Body of pancreas (tissue), 4 donors: ENCODE measurements around the gene ANKS1A. TPM values are rescaled to one million over a fixed set of nuclear protein-coding genes. Genes with fewer than 3 reads are reported as not detected.

Source experiments
- ATAC-seq: fragments of 150-250 bp; one replicate; pipeline ENCODE4 v1.9.1; 2016
- DNase-seq, 4 donors: peaks; one replicate each; pipeline ENCODE4 v3.0.0-alpha.2; 2019
- H3K27ac ChIP-seq, 4 donors: fragments of 200-600 bp; sonication (generic); 1 replicate in 3 of 4; 2 replicates in 1 of 4; pipeline versions ENCODE4 v1.5.1 to v1.6.1; 2016 to 2019; ENCODE audit warnings: mild to moderate bottlenecking in 1 of 4, mixed read lengths in 1 of 4, moderate library complexity in 1 of 4
- H3K27me3 ChIP-seq, 2 donors: fragments of 200-600 bp; sonication (generic); one replicate each; pipeline ENCODE4 v1.6.0; 2016; ENCODE audit warnings: mild to moderate bottlenecking in 1 of 2
- H3K36me3 ChIP-seq, 2 donors: fragments of 200-600 bp; sonication (generic); replicated peaks in 1 of 2; 2 replicates each; pipeline ENCODE4 v1.5.1; 2016; ENCODE audit warnings: low read depth in 2 of 2; ENCODE audit not compliant: insufficient read depth in 1 of 2
- H3K4me1 ChIP-seq: fragments of 200-600 bp; sonication (generic); one replicate; pipeline ENCODE4 v1.6.0; 2016
- H3K4me3 ChIP-seq, 2 donors: fragments of 200-600 bp; sonication (generic); 1 replicate in 1 of 2; 2 replicates in 1 of 2; pipeline ENCODE4 v1.5.1; 2016 to 2019
- H3K9me3 ChIP-seq, 3 donors: fragments of 200-600 bp; sonication (generic); 1 replicate in 2 of 3; 2 replicates in 1 of 3; pipeline ENCODE4 v1.5.1; 2016
- POLR2A ChIP-seq, 3 donors: fragments of 450-650 bp; IDR thresholded peaks; one replicate each; pipeline ENCODE4 v1.6.1; 2016; ENCODE audit warnings: antibody characterized with exemption in 3 of 3, mild to moderate bottlenecking in 2 of 3
- WGBS, 2 donors: methylation state at CpG; one replicate each; pipeline ENCODE4 v1.1.5; 2017; 5-methylcytosine and 5-hydroxymethylcytosine counted together
- intact Hi-C: fragments of 100-400 bp; cut with DNase I; formaldehyde crosslinking; loops from one replicate; pipeline ENCODE4 v1.15.1; 2023
- total RNA-seq, 2 donors: library from RNA; depleted of rRNA; stranded (reverse); fragments of >200 nt; gene quantifications; one replicate each; pipeline ENCODE4 v1.1.0, GENCODE V29; 2016
- TF ChIP-seq, protein P1 (sequence below), 7 experiments: fragments of 450-650 bp in 4 of 7; fragments of 200-600 bp in 3 of 7; sonication (generic) in 3 of 7; IDR thresholded peaks; one replicate each; pipeline ENCODE4 v1.5.1; 2016 to 2019; ENCODE audit warnings: antibody characterized with exemption in 7 of 7

Gene ANKS1A
- total RNA-seq, 2 donors from 2014 or later = 14.3 to 17.1 TPM

DNA sequence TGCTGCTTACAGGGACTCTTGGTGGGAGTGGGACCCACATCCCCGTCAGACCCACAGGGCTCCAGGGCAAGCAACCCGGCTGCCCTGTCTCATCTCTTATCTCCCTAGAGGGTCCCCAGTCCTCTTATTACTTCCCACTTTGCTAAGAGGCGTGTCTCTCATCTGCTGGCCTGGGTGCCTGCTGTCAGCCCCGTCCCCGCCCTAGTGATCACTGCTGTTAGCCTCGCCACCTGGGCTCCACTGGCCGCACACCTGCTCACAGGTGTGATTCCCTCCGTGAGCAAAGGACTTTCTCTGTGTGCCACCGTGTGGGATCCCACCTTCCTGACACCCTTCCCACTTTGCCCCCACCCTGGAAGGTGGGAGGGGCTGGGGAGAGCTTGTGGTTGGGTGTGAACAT is 194.5 kb downstream of the ANKS1A start:
- Histone ChIP-seq H3K27ac (no peak overlapping the region), H3K4me3 (no peak overlapping the region), H3K9me3 (no peaks in the 10 kb centered on the region), H3K27me3 (no peaks in the 10 kb centered on the region), H3K4me1 (no peaks in the 10 kb centered on the region), H3K36me3 (peaks cover 5 to 18% of the 10 kb centered on the region in 2 donors)
- peak in 1 of 4 donors; percentile 1 for DNase-seq
- intact Hi-C loops = no loop called here
- WGBS, 2 donors = 87 to 89% methylated on average over 8 to 9 of the region's 9 CpGs
- no peak for ATAC-seq
- TF ChIP-seq, protein P1, sequence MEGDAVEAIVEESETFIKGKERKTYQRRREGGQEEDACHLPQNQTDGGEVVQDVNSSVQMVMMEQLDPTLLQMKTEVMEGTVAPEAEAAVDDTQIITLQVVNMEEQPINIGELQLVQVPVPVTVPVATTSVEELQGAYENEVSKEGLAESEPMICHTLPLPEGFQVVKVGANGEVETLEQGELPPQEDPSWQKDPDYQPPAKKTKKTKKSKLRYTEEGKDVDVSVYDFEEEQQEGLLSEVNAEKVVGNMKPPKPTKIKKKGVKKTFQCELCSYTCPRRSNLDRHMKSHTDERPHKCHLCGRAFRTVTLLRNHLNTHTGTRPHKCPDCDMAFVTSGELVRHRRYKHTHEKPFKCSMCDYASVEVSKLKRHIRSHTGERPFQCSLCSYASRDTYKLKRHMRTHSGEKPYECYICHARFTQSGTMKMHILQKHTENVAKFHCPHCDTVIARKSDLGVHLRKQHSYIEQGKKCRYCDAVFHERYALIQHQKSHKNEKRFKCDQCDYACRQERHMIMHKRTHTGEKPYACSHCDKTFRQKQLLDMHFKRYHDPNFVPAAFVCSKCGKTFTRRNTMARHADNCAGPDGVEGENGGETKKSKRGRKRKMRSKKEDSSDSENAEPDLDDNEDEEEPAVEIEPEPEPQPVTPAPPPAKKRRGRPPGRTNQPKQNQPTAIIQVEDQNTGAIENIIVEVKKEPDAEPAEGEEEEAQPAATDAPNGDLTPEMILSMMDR (IDR thresholded peaks at IDR 0.05) = no peak
- TF ChIP-seq POLR2A (IDR thresholded peaks at IDR 0.05) = no peak

DNA sequence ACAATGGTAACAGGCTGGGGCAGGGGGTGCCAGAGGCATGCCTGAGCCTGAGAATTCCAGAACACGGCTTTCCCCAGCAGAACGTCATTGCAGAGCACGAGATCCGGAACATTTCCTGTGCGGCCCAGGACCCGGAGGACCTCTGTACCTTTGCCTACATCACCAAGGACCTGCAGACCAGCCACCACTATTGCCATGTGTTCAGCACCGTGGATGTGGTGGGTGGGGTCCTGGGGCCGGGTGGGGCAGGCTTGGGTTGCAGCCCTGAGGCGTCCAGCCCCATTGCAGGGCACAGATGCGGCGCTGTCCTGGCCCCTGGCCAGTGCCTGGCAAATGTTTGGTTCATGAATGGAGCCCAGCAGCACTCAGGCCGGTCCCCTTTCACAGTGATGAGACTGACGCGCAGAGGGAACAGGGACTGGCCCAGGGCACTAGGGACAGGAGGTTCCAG is 195.0 kb downstream of the ANKS1A start:
- ATAC-seq (no peak), DNase-seq (no peak)
- 89 to 93% methylated on average over 9 to 14 of the region's 14 CpGs for WGBS, 2 donors
- intact Hi-C loops = no loop called here
- Histone ChIP-seq H3K4me3 (no peak overlapping the region), H3K36me3 (peaks cover 11 to 24% of the 10 kb centered on the region in 2 donors), H3K4me1 (no peaks in the 10 kb centered on the region), H3K9me3 (no peaks in the 10 kb centered on the region), H3K27me3 (no peaks in the 10 kb centered on the region), H3K27ac (no peak overlapping the region)
- no peak for TF ChIP-seq POLR2A (IDR thresholded peaks at IDR 0.05)
- TF ChIP-seq, protein P1 (IDR thresholded peaks at IDR 0.05) = no peak

DNA sequence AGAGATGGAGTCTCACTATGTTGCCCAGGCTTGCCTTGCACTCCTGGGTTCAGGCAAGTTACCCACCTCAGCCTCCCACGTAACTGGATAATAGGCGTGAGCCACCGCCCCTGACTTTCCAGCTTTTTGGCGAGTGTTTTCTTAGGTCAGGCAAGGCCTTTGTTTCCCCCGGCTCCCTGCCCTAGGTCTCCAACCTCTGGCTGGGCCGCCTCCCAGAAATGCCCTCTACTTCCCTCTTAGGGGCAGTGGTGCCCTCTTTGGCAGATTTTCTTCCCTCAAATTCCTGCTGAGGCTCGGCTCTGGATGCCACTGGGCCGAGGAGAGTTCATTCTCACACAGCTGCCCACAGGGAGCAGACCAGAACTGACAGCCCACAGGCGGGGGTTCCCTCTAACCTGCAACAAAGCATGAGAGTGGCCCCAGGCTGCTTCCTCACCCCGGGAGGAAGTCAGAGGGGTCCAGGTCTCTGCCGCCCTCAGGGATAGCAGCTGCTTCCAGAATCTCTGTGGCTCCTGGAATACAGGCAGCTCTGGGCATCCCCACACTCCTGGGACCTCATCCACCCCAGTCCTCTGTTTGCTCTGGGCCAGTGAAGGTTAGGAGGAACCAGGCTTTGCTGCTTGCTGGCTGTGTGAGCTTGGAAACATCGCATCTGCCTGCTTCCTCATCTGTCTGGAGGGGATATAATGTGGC is 195.6 kb downstream of the ANKS1A start:
- no peak for ATAC-seq
- Histone ChIP-seq H3K4me3 (no peak overlapping the region), H3K9me3 (no peaks in the 10 kb centered on the region), H3K4me1 (no peaks in the 10 kb centered on the region), H3K27ac (no peak overlapping the region), H3K36me3 (peaks cover 13 to 28% of the 10 kb centered on the region in 2 donors), H3K27me3 (no peaks in the 10 kb centered on the region)
- intact Hi-C loops = no loop called here
- TF ChIP-seq, protein P1 (IDR thresholded peaks at IDR 0.05) = no peak
- TF ChIP-seq POLR2A (IDR thresholded peaks at IDR 0.05) = no peak
- no peak for DNase-seq
- 82 to 93% methylated on average over 11 of the region's 12 CpGs for WGBS, 2 donors

- Histone ChIP-seq H3K36me3 (peaks cover 13 to 24% of the 10 kb centered on the region in 2 donors), H3K27me3 (no peaks in the 10 kb centered on the region), H3K27ac (no peak overlapping the region), H3K9me3 (no peaks in the 10 kb centered on the region), H3K4me3 (no peak overlapping the region), H3K4me1 (no peaks in the 10 kb centered on the region)
- intact Hi-C loops = no loop called here
- ATAC-seq = no peak
- DNase-seq = no peak
- WGBS, 2 donors = 93 to 98% methylated on average over 22 to 30 of the region's 30 CpGs
- no peak for TF ChIP-seq POLR2A (IDR thresholded peaks at IDR 0.05)
- TF ChIP-seq, protein P1 (IDR thresholded peaks at IDR 0.05) = no peak
Measured at GRCh38 chr6:35085359-35086281, 196.6 kb downstream of the ANKS1A start.
